Central memory CD8-positive, alpha-beta T cell (primary cell): ENCODE data around the gene TMEM167A.
"Not testable (repeated sequence)": the region's sequence is repeated elsewhere in the genome, so short reads cannot be mapped to it uniquely, and the experiment has no call there.

Experiments used
- ATAC-seq: fragments of 150-1000 bp; cut with Tn5 transposase; replicated peaks from 2 replicates; pipeline ENCODE4 v1.10.0; 2022; ENCODE audit warnings: mild to moderate bottlenecking, moderate FRiP score, moderate number of reproducible peaks; ENCODE audit not compliant: poor library complexity, severe bottlenecking; ENCODE audit errors: extremely low read depth
- DNase-seq, 2 donors: peaks; one replicate each; pipeline ENCODE4 v3.0.0; 2021; ENCODE audit warnings: low spot score in 2 of 2
- H3K27ac Mint-ChIP-seq: one replicate; pipeline ENCODE4 v1.8.0; 2022; ENCODE audit warnings: low read depth, mild to moderate bottlenecking, moderate library complexity, mixed read lengths
- H3K27me3 Mint-ChIP-seq: one replicate; pipeline ENCODE4 v1.8.0; 2022; ENCODE audit warnings: mixed read lengths
- H3K36me3 Mint-ChIP-seq: one replicate; pipeline ENCODE4 v1.8.0; 2022; ENCODE audit warnings: mild to moderate bottlenecking, moderate library complexity, mixed read lengths; ENCODE audit not compliant: insufficient read depth
- H3K4me1 Mint-ChIP-seq: one replicate; pipeline ENCODE4 v1.8.0; 2022; ENCODE audit warnings: mixed read lengths
- H3K4me3 Mint-ChIP-seq: one replicate; pipeline ENCODE4 v1.8.0; 2022; ENCODE audit warnings: mild to moderate bottlenecking, moderate library complexity, mixed read lengths
- H3K9me3 Mint-ChIP-seq: one replicate; pipeline ENCODE4 v1.8.0; 2022; ENCODE audit warnings: mixed read lengths

The TMEM167A gene

GRCh38 chr5:83077662-83078261 lies 568 bp upstream of the TMEM167A start:
- peaks cover 48% of the 10 kb centered on the region for H3K4me1 Mint-ChIP-seq
- peak overlapping the region; percentile 98 for H3K27ac Mint-ChIP-seq
- H3K4me3 Mint-ChIP-seq: peak overlapping the region; percentile 95
- no peaks in the 10 kb centered on the region for H3K27me3 Mint-ChIP-seq
- H3K9me3 Mint-ChIP-seq: no peaks in the 10 kb centered on the region
- DNase-seq: peak in 1 of 2 donors; percentile 13
- H3K36me3 Mint-ChIP-seq: peaks cover 8% of the 10 kb centered on the region
- peak; percentile 8 for ATAC-seq

GRCh38 chr5:83072966-83073365 lies 4.2 kb downstream of the TMEM167A start:
- Mint-ChIP-seq H3K27ac (no peak overlapping the region), H3K27me3 (no peaks in the 10 kb centered on the region), H3K9me3 (no peaks in the 10 kb centered on the region), H3K4me3 (no peak overlapping the region), H3K4me1 (peaks cover 78% of the 10 kb centered on the region), H3K36me3 (peaks cover 9% of the 10 kb centered on the region)
- no peak for ATAC-seq
- no peak for DNase-seq

GRCh38 chr5:83071286-83072051 lies 5.7 kb downstream of the TMEM167A start:
- H3K9me3 Mint-ChIP-seq: no peaks in the 10 kb centered on the region
- peaks cover 3% of the 10 kb centered on the region for H3K36me3 Mint-ChIP-seq
- H3K4me3 Mint-ChIP-seq: no peak overlapping the region
- peaks cover 72% of the 10 kb centered on the region for H3K4me1 Mint-ChIP-seq
- ATAC-seq (no peak), DNase-seq (no peak)
- H3K27ac Mint-ChIP-seq: no peak overlapping the region
- no peaks in the 10 kb centered on the region for H3K27me3 Mint-ChIP-seq

GRCh38 chr5:83069096-83069799 lies 7.9 kb downstream of the TMEM167A start:
- Mint-ChIP-seq H3K4me1 (peaks cover 74% of the 10 kb centered on the region), H3K9me3 (no peaks in the 10 kb centered on the region), H3K36me3 (peaks cover 1% of the 10 kb centered on the region), H3K27ac (no peak overlapping the region), H3K27me3 (no peaks in the 10 kb centered on the region), H3K4me3 (no peak overlapping the region)
- ATAC-seq (no peak), DNase-seq (no peak)

GRCh38 chr5:83067377-83067776 lies 9.8 kb downstream of the TMEM167A start:
- H3K4me1 Mint-ChIP-seq: peaks cover 63% of the 10 kb centered on the region
- not testable (repeated sequence) for H3K27ac Mint-ChIP-seq, H3K27me3 Mint-ChIP-seq, H3K36me3 Mint-ChIP-seq, H3K9me3 Mint-ChIP-seq, ATAC-seq, DNase-seq, H3K4me3 Mint-ChIP-seq

- Mint-ChIP-seq H3K36me3 (peaks cover 5% of the 10 kb centered on the region), H3K27me3 (no peaks in the 10 kb centered on the region), H3K4me1 (peaks cover 56% of the 10 kb centered on the region), H3K9me3 (no peaks in the 10 kb centered on the region), H3K4me3 (no peak overlapping the region), H3K27ac (peak overlapping the region; percentile 44)
- ATAC-seq (no peak), DNase-seq (no peak)
These were observed 10.6 kb downstream of the TMEM167A start for GRCh38 chr5:83066548-83067110.

- Mint-ChIP-seq H3K27ac (no peak overlapping the region), H3K36me3 (peaks cover 36% of the 10 kb centered on the region), H3K4me1 (peaks cover 16% of the 10 kb centered on the region), H3K27me3 (no peaks in the 10 kb centered on the region), H3K9me3 (no peaks in the 10 kb centered on the region), H3K4me3 (no peak overlapping the region)
- DNase-seq (no peak), ATAC-seq (no peak)
These were observed 17.9 kb downstream of the TMEM167A start for GRCh38 chr5:83059341-83059740.

- Mint-ChIP-seq H3K9me3 (no peaks in the 10 kb centered on the region), H3K27ac (peak overlapping the region; percentile 44), H3K36me3 (peaks cover 39% of the 10 kb centered on the region), H3K4me1 (peaks cover 19% of the 10 kb centered on the region), H3K27me3 (no peaks in the 10 kb centered on the region), H3K4me3 (no peak overlapping the region)
- DNase-seq (no peak), ATAC-seq (no peak)
These were observed 18.5 kb downstream of the TMEM167A start for GRCh38 chr5:83058726-83059125.

- peak overlapping the region; percentile 54 for H3K27ac Mint-ChIP-seq
- no peak for DNase-seq
- no peak overlapping the region for H3K4me3 Mint-ChIP-seq
- H3K4me1 Mint-ChIP-seq: peaks cover 14% of the 10 kb centered on the region
- no peaks in the 10 kb centered on the region for H3K27me3 Mint-ChIP-seq
- no peak for ATAC-seq
- H3K36me3 Mint-ChIP-seq: peaks cover 31% of the 10 kb centered on the region
- H3K9me3 Mint-ChIP-seq: no peaks in the 10 kb centered on the region
These were observed 22.0 kb downstream of the TMEM167A start for GRCh38 chr5:83055166-83055565.

GRCh38 chr5:83050723-83051340 lies 26.4 kb downstream of the TMEM167A start:
- H3K27ac Mint-ChIP-seq: no peak overlapping the region
- H3K36me3 Mint-ChIP-seq: peaks cover 15% of the 10 kb centered on the region
- ATAC-seq (no peak), DNase-seq (no peak)
- no peak overlapping the region for H3K4me3 Mint-ChIP-seq
- H3K27me3 Mint-ChIP-seq: no peaks in the 10 kb centered on the region
- H3K9me3 Mint-ChIP-seq: no peaks in the 10 kb centered on the region
- H3K4me1 Mint-ChIP-seq: peaks cover 8% of the 10 kb centered on the region

- DNase-seq (no peak), ATAC-seq (no peak)
- Mint-ChIP-seq H3K9me3 (no peaks in the 10 kb centered on the region), H3K27me3 (no peaks in the 10 kb centered on the region), H3K27ac (peak overlapping the region; percentile 0), H3K4me3 (no peak overlapping the region), H3K4me1 (peaks cover 7% of the 10 kb centered on the region), H3K36me3 (peaks cover 6% of the 10 kb centered on the region)
These were observed 27.8 kb downstream of the TMEM167A start for GRCh38 chr5:83049370-83049885.

GRCh38 chr5:83048811-83049210 lies 28.4 kb downstream of the TMEM167A start:
- no peaks in the 10 kb centered on the region for H3K27me3 Mint-ChIP-seq

More at GRCh38 chr5:83048811-83049210, 28.4 kb downstream of the TMEM167A start:
- no peak overlapping the region for H3K4me3 Mint-ChIP-seq
- H3K9me3 Mint-ChIP-seq: no peaks in the 10 kb centered on the region
- peaks cover 4% of the 10 kb centered on the region for H3K36me3 Mint-ChIP-seq
- peaks cover 1% of the 10 kb centered on the region for H3K4me1 Mint-ChIP-seq
- ATAC-seq (no peak), DNase-seq (no peak)
- H3K27ac Mint-ChIP-seq: no peak overlapping the region
